K562 (cell line): ENCODE data around the gene C17orf113. TPM values are rescaled to one million over a fixed set of nuclear protein-coding genes. Genes with fewer than 3 reads are reported as not detected.

Source experiments
- BCLAF1 ChIP-seq, 2 experiments: fragments of 450-650 bp in 1 of 2; IDR thresholded peaks; 2 replicates each; pipeline ENCODE4 v1.6.1; 2011 to 2017; ENCODE audit warnings: low read depth in 2 of 2, antibody characterized with exemption in 1 of 2, borderline replicate concordance in 1 of 2, low read length in 1 of 2, mild to moderate bottlenecking in 1 of 2, mixed read lengths in 1 of 2; ENCODE audit not compliant: control insufficient read depth in 1 of 2
- DPF2 ChIP-seq: fragments of 450-650 bp; IDR thresholded peaks from 2 replicates; pipeline ENCODE4 v1.6.1; 2016
- ETV5 ChIP-seq: sonication (generic); formaldehyde crosslinking; IDR thresholded peaks from 2 replicates; pipeline ENCODE4 v1.4.0; 2020; ENCODE audit warnings: low read depth, mild to moderate bottlenecking, missing genetic modification reagents
- HCFC1 ChIP-seq: IDR thresholded peaks from 2 replicates; pipeline ENCODE4 v1.6.1; 2012; ENCODE audit warnings: low read depth, low read length, improper control_type of control experiment
- HNRNPLL ChIP-seq: fragments of 200-400 bp; formaldehyde crosslinking; IDR thresholded peaks from 2 replicates; pipeline ENCODE4 v1.6.1; 2017; ENCODE audit warnings: low read length, low read depth, mild to moderate bottlenecking; ENCODE audit not compliant: poor library complexity, severe bottlenecking
- MAX ChIP-seq: sonication (generic); formaldehyde crosslinking; IDR thresholded peaks from 2 replicates; pipeline ENCODE4 v1.9.0; 2022; ENCODE audit warnings: mild to moderate bottlenecking, missing genetic modification reagents
- NFE2L1 ChIP-seq: fragments of 450-650 bp; IDR thresholded peaks from 2 replicates; pipeline ENCODE4 v1.6.1; 2016; ENCODE audit warnings: missing genetic modification characterization, low read depth, mild to moderate bottlenecking, missing compliant biosample characterization, moderate library complexity, borderline replicate concordance
- RAD51 ChIP-seq: fragments of 450-650 bp; IDR thresholded peaks from 2 replicates; pipeline ENCODE4 v1.7.1; 2016; ENCODE audit warnings: low read depth, mild to moderate bottlenecking, borderline replicate concordance
- RBFOX2 ChIP-seq: fragments of 200-400 bp; formaldehyde crosslinking; IDR thresholded peaks from 2 replicates; pipeline ENCODE4 v1.6.1; 2017; ENCODE audit warnings: low read depth, mild to moderate bottlenecking, low read length, moderate library complexity
- SIN3B ChIP-seq: fragments of 450-650 bp; IDR thresholded peaks from 2 replicates; pipeline ENCODE4 v1.6.1; 2017; ENCODE audit warnings: low read depth, mild to moderate bottlenecking, moderate library complexity
- SIX5 ChIP-seq, 2 experiments: IDR thresholded peaks; 2 replicates each; pipeline ENCODE4 v1.6.1; 2011; ENCODE audit warnings: low read length in 2 of 2, borderline replicate concordance in 1 of 2, low read depth in 1 of 2, mild to moderate bottlenecking in 1 of 2, moderate library complexity in 1 of 2; ENCODE audit not compliant: insufficient read depth in 1 of 2
- SMARCA5 ChIP-seq: fragments of 450-650 bp; IDR thresholded peaks from 2 replicates; pipeline ENCODE4 v1.6.1; 2016
- YY1 ChIP-seq, 3 experiments: IDR thresholded peaks; 2 replicates each; pipeline ENCODE4 v1.6.1; 2011; ENCODE audit warnings: low read length in 2 of 3, mild to moderate bottlenecking in 2 of 3, moderate library complexity in 2 of 3, borderline replicate concordance in 1 of 3, control low read depth in 1 of 3, low read depth in 1 of 3; ENCODE audit not compliant: insufficient read depth in 3 of 3, insufficient replicate concordance in 2 of 3, control insufficient read depth in 1 of 3, insufficient read length in 1 of 3; ENCODE audit errors: extremely low read depth in 1 of 3
- ZFP1 ChIP-seq: fragments of 450-650 bp; formaldehyde crosslinking; IDR thresholded peaks from 2 replicates; pipeline ENCODE4 v1.4.0; 2020; ENCODE audit warnings: mild to moderate bottlenecking, mixed read lengths
- ZNF764 ChIP-seq: fragments of 250-450 bp; sonication (Bioruptor Pico); IDR thresholded peaks from 2 replicates; pipeline ENCODE4 v1.4.0; 2020; ENCODE audit warnings: low read depth, mild to moderate bottlenecking, moderate library complexity
- polyA plus RNA-seq, 8 experiments: library from polyadenylated mRNA; depleted of rRNA in 4 of 8; stranded (reverse) in 5 of 8; unstranded in 3 of 8; fragments of >200 nt; fragmentation: Nextera tagmentation in 2 of 8; fragmentation: Illumina TruSeq in 1 of 8; extraction: Ambion mirVana in 2 of 8; extraction: Trizol in 1 of 8; gene quantifications; 2 replicates each; pipeline versions ENCODE4 v1.2.1 to v1.2.3, GENCODE V29; 2011 to 2014; ENCODE audit warnings: inconsistent platforms in 1 of 8, missing spikeins in 1 of 8
- total RNA-seq, 7 experiments: library from RNA; depleted of rRNA in 6 of 7; stranded (reverse); fragments of >200 nt in 6 of 7; fragmentation: Illumina TruSeq in 2 of 7; extraction: Trizol in 2 of 7; gene quantifications; 2 replicates each; pipeline versions ENCODE4 v1.2.1 to v1.2.3, GENCODE V29; 2011 to 2021; ENCODE audit warnings: low replicate concordance in 1 of 7
- TF ChIP-seq, protein P1 (sequence below): fragments of 450-650 bp; IDR thresholded peaks from 2 replicates; pipeline ENCODE4 v1.6.1; 2016; ENCODE audit warnings: borderline replicate concordance
- TF ChIP-seq, protein P2 (sequence below): fragments of 450-650 bp; IDR thresholded peaks from 2 replicates; pipeline ENCODE4 v1.6.1; 2014; ENCODE audit warnings: low read depth, mild to moderate bottlenecking, moderate library complexity, borderline replicate concordance

C17orf113 gene
- total and polyA plus RNA-seq, 9 of the 15 experiments (the other 6 are each of a cell fraction or from before 2014, with no cell fraction given), result 0.10 to 1.2 (median 0.31) TPM

DNA sequence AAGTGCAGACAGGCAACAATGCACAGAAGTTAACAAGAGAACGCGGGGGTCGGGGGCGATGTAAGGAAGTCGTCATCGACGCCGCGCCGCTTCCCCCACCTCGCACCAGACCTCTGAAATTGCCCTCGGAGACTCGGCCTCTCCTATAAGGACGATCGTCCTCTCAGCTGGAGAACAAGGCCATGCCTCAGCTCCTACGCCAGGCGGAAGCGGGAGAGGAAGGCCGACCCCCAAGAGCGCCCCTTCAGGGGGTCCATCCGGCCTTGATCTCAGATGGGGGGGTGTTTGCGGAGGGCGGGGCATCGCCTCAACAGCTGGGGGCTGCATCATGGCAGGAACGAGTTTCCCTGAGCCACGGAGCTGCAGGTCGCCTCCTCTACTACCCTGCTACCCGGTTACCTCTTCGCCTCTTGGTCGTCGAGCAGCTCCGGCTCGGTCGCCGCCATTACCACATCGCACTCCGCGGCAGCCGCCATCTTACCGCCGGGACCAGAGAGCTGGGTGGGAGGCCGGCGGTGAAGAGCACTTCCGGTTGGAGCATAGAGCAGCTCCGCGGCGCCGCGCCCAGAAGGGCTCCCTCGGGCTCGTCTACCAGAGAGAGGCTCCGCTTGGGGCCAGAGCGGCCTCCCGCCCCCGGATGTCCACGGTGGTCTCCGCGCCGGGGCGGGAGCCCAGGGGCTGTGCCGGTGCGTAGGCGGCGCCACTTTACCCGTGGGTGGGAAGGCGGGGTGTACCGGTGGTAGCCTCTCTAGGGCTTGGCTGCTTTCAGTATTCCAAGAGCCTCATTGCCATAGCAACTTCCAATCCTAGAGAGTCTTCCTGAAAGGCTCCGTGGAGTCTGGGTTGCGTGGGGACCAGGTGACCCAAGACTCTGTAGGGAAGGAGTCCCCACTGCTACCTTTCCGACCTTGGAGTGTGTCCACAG is 33.2 kb downstream of the C17orf113 start, which contains the start of gene DNAJC7 (continued):
- TF ChIP-seq BCLAF1 (IDR thresholded peaks at IDR 0.05; ENCODE audit: borderline replicate concordance in 1 of 2, control insufficient read depth in 1 of 2, low read depth in 2 of 2, low read length in 1 of 2) (no peak), HNRNPLL (peak; percentile 49), YY1 (IDR thresholded peaks at IDR 0.05; ENCODE audit: borderline replicate concordance in 1 of 3, control insufficient read depth in 1 of 3, extremely low read depth in 1 of 3, insufficient read depth in 3 of 3, insufficient read length in 1 of 3, insufficient replicate concordance in 2 of 3, low read depth in 1 of 3, low read length in 2 of 3) (peak; percentile 96 to 99 (median 99)), ETV5 (CRISPR knock-in tag) (no peak; the same call in 1 of the 2 replicates), RAD51 (peak; percentile 13; the same call in 1 of the 2 replicates), ZNF764 (CRISPR knock-in tag) (no peak), MAX (CRISPR knock-in tag) (peak; percentile 62; the same call in 1 of the 2 replicates), DPF2 (no peak), SIN3B (peak; percentile 70), SMARCA5 (0 out of 2 replicates have a peak, but pooled peaks have one; percentile 13), NFE2L1 (tag) (no peak), SIX5 (IDR thresholded peaks at IDR 0.05; ENCODE audit: borderline replicate concordance in 1 of 2, insufficient read depth in 1 of 2, low read depth in 1 of 2, low read length in 2 of 2) (no peak), RBFOX2 (peak; percentile 98), ZFP1 (CRISPR knock-in tag) (no peak), HCFC1 (peak; percentile 78)
- TF ChIP-seq, protein P1, sequence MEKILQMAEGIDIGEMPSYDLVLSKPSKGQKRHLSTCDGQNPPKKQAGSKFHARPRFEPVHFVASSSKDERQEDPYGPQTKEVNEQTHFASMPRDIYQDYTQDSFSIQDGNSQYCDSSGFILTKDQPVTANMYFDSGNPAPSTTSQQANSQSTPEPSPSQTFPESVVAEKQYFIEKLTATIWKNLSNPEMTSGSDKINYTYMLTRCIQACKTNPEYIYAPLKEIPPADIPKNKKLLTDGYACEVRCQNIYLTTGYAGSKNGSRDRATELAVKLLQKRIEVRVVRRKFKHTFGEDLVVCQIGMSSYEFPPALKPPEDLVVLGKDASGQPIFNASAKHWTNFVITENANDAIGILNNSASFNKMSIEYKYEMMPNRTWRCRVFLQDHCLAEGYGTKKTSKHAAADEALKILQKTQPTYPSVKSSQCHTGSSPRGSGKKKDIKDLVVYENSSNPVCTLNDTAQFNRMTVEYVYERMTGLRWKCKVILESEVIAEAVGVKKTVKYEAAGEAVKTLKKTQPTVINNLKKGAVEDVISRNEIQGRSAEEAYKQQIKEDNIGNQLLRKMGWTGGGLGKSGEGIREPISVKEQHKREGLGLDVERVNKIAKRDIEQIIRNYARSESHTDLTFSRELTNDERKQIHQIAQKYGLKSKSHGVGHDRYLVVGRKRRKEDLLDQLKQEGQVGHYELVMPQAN, result peak; percentile 57
- TF ChIP-seq, protein P2, sequence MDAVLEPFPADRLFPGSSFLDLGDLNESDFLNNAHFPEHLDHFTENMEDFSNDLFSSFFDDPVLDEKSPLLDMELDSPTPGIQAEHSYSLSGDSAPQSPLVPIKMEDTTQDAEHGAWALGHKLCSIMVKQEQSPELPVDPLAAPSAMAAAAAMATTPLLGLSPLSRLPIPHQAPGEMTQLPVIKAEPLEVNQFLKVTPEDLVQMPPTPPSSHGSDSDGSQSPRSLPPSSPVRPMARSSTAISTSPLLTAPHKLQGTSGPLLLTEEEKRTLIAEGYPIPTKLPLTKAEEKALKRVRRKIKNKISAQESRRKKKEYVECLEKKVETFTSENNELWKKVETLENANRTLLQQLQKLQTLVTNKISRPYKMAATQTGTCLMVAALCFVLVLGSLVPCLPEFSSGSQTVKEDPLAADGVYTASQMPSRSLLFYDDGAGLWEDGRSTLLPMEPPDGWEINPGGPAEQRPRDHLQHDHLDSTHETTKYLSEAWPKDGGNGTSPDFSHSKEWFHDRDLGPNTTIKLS, result peak; percentile 97
